ENCODE results near the gene PPP1CC. TPM values are rescaled to one million over a fixed set of nuclear protein-coding genes. Genes with fewer than 3 reads are reported as not detected.

PPP1CC gene
- total RNA-seq, 2 experiments from 2014 or later: 146 to 264 TPM

DNA sequence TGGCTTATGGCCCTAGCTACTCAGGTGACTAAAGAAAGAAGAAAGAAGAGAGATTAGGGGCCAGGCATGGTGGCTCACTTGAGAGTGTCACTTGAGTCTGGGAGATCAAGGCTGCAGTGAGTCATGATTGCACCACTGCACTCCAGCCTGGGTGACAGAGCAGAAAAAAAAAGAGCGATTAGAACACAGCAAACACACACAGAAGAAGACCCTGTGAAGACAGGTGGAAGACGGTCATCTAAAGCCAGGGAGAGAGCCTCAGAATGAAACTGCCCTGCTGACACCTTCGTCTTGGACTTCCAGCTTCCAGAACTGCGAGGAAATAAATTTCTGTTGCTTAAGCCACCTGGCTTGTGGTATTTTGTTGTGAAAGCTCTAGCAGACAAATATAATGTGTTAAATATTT, 17.5 kb upstream of the PPP1CC start:
- H3K4me1 ChIP-seq (ENCODE audit: insufficient read depth, low read length, poor library complexity, severe bottlenecking): peaks cover 23% of the 10 kb centered on the region
- no peak overlapping the region for H3K4me3 ChIP-seq (ENCODE audit: low read depth, low read length, poor library complexity, severe bottlenecking)
- no peak for TF ChIP-seq EZH2phosphoT487 (IDR thresholded peaks at IDR 0.05; ENCODE audit: borderline replicate concordance, low read depth, low read length)
- TF ChIP-seq, protein P1, sequence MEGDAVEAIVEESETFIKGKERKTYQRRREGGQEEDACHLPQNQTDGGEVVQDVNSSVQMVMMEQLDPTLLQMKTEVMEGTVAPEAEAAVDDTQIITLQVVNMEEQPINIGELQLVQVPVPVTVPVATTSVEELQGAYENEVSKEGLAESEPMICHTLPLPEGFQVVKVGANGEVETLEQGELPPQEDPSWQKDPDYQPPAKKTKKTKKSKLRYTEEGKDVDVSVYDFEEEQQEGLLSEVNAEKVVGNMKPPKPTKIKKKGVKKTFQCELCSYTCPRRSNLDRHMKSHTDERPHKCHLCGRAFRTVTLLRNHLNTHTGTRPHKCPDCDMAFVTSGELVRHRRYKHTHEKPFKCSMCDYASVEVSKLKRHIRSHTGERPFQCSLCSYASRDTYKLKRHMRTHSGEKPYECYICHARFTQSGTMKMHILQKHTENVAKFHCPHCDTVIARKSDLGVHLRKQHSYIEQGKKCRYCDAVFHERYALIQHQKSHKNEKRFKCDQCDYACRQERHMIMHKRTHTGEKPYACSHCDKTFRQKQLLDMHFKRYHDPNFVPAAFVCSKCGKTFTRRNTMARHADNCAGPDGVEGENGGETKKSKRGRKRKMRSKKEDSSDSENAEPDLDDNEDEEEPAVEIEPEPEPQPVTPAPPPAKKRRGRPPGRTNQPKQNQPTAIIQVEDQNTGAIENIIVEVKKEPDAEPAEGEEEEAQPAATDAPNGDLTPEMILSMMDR (conservative IDR thresholded peaks at IDR 0.05; ENCODE audit: low read length): no peak
- ChIA-PET CTCF (ENCODE audit: unreplicated experiment) (no interaction called here), POLR2A (no interaction called here)
- intact Hi-C loops (cut with micrococcal nuclease; ENCODE audit: unreplicated experiment): no loop called here
- peak overlapping the region; percentile 23; the same call in 1 of the 2 replicates for H2AFZ ChIP-seq (ENCODE audit: low read length)
- no peak for DNase-seq (ENCODE audit: low spot score)
- H3K4me2 ChIP-seq (ENCODE audit: low read length): no peak overlapping the region
- no peaks in the 10 kb centered on the region for H3K36me3 ChIP-seq (ENCODE audit: insufficient read depth, low read length)
- H3K79me2 ChIP-seq (ENCODE audit: insufficient read depth, low read depth, low read length): no peaks in the 10 kb centered on the region
- no peaks in the 10 kb centered on the region for H4K20me1 ChIP-seq (ENCODE audit: insufficient read depth, low read length)
- BruUV-seq (replicated peaks): no TSS peak
- H3K9me3 ChIP-seq (ENCODE audit: low read length): no peaks in the 10 kb centered on the region
- no peaks in the 10 kb centered on the region for H3K9me2 ChIP-seq (ENCODE audit: insufficient read depth, low read length)
- H3K27ac ChIP-seq (ENCODE audit: low read depth, low read length, poor library complexity, severe bottlenecking): no peak overlapping the region

DNA sequence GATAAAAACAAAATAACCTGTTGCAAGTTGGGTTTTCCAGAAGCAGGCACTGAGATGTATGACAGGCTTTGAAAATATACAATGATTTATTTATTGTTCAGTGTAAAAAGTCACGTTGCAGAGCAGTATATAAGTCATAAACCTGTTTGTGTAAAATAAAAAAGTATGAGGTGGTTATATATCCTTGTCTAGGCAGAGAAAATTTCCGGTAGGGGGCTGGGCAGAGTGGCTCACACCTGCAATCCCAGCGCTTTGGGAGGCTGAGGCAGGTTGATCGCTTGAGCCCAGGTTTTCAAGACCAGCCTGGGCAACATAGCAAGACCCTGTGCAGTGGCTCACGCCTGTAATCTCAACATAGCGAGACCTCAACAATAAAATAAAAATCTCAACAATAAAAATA, 16.2 kb upstream of the PPP1CC start:
- CTCF ChIA-PET (ENCODE audit: unreplicated experiment): no interaction called here
- POLR2A ChIA-PET: no interaction called here

DNA sequence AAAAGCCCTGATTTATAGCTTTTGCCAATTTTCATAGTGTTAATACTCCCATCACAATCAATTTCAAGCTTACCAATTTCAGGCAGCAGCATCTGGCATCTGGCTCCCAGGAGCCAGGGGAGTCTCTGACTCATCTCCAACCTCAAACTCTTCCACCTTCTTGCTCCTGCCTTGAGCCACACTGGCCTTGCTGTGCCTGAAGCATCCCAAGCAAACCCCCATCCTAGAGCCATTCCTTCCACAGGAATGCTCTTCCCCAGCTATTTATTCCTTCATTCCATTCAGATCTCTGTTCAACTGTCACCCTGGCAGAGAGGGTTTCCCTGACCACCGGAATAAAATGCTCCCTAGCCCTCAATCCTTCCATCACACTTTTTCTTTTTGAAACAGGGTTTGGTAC, 13.9 kb upstream of the PPP1CC start:
- Histone ChIP-seq H2AFZ (ENCODE audit: low read length) (no peak overlapping the region), H3K9me2 (ENCODE audit: insufficient read depth, low read length) (no peaks in the 10 kb centered on the region), H3K27ac (ENCODE audit: low read depth, low read length, poor library complexity, severe bottlenecking) (no peak overlapping the region), H3K9me3 (ENCODE audit: low read length) (no peaks in the 10 kb centered on the region), H3K4me3 (ENCODE audit: low read depth, low read length, poor library complexity, severe bottlenecking) (no peak overlapping the region), H3K36me3 (ENCODE audit: insufficient read depth, low read length) (no peaks in the 10 kb centered on the region), H3K4me2 (ENCODE audit: low read length) (no peak overlapping the region), H4K20me1 (ENCODE audit: insufficient read depth, low read length) (no peaks in the 10 kb centered on the region), H3K79me2 (ENCODE audit: insufficient read depth, low read depth, low read length) (no peaks in the 10 kb centered on the region), H3K4me1 (ENCODE audit: insufficient read depth, low read length, poor library complexity, severe bottlenecking) (no peaks in the 10 kb centered on the region)
- TF ChIP-seq, protein P1 (conservative IDR thresholded peaks at IDR 0.05; ENCODE audit: low read length): no peak
- no peak for TF ChIP-seq EZH2phosphoT487 (IDR thresholded peaks at IDR 0.05; ENCODE audit: borderline replicate concordance, low read depth, low read length)
- no TSS peak for BruUV-seq (replicated peaks)
- no peak for DNase-seq (ENCODE audit: low spot score)
- ChIA-PET CTCF (ENCODE audit: unreplicated experiment) (no interaction called here), POLR2A (interaction anchor here (1.4 kb wide), 1 partner anchor 12 kb away, joined by 6 read pairs; no protein-coding TSS in a partner anchor)
- intact Hi-C loops (cut with micrococcal nuclease; ENCODE audit: unreplicated experiment): no loop called here

More for the DNA sequence above, 16.2 kb upstream of the PPP1CC start:
- no peaks in the 10 kb centered on the region for H3K9me2 ChIP-seq (ENCODE audit: insufficient read depth, low read length)
- H3K79me2 ChIP-seq (ENCODE audit: insufficient read depth, low read depth, low read length): no peaks in the 10 kb centered on the region
- H3K4me2 ChIP-seq (ENCODE audit: low read length): no peak overlapping the region
- TF ChIP-seq, protein P1 (conservative IDR thresholded peaks at IDR 0.05; ENCODE audit: low read length): no peak
- no peak for TF ChIP-seq EZH2phosphoT487 (IDR thresholded peaks at IDR 0.05; ENCODE audit: borderline replicate concordance, low read depth, low read length)
- no peak overlapping the region; the same call in 1 of the 2 replicates for H2AFZ ChIP-seq (ENCODE audit: low read length)
- H4K20me1 ChIP-seq (ENCODE audit: insufficient read depth, low read length): no peaks in the 10 kb centered on the region
- intact Hi-C loops (cut with micrococcal nuclease; ENCODE audit: unreplicated experiment): no loop called here
- H3K27ac ChIP-seq (ENCODE audit: low read depth, low read length, poor library complexity, severe bottlenecking): no peak overlapping the region
- no peak for DNase-seq (ENCODE audit: low spot score)
- H3K4me1 ChIP-seq (ENCODE audit: insufficient read depth, low read length, poor library complexity, severe bottlenecking): peaks cover 13% of the 10 kb centered on the region
- H3K4me3 ChIP-seq (ENCODE audit: low read depth, low read length, poor library complexity, severe bottlenecking): no peak overlapping the region
- no TSS peak for BruUV-seq (replicated peaks)
- H3K9me3 ChIP-seq (ENCODE audit: low read length): no peaks in the 10 kb centered on the region
- no peaks in the 10 kb centered on the region for H3K36me3 ChIP-seq (ENCODE audit: insufficient read depth, low read length)

All from OCI-LY7 (cell line).